Right lobe of liver (tissue), 4 donors: ENCODE measurements around the gene NCEH1.

Experiments
- CTCF ChIP-seq, 4 donors: fragments of 200-600 bp in 3 of 4; fragments of 450-650 bp in 1 of 4; IDR thresholded peaks; one replicate each; pipeline versions ENCODE4 v1.5.1 to v1.8.0; 2016 to 2022; ENCODE audit warnings: antibody characterized with exemption in 4 of 4, mild to moderate bottlenecking in 2 of 4
- POLR2A ChIP-seq: fragments of 450-650 bp; IDR thresholded peaks from one replicate; pipeline ENCODE4 v1.6.1; 2017; ENCODE audit warnings: antibody characterized with exemption, mild to moderate bottlenecking
- donor health status: DM: no; HTN: no; CAD: no.
- donor health status: DM: no; HTN: no; CAD: no.
- donor health status: DM: no; HTN: yes; CAD: no.

- TF ChIP-seq CTCF (IDR thresholded peaks at IDR 0.05) (no peak), POLR2A (no peak)
These were observed 128.2 kb downstream of the NCEH1 start for GRCh38 chr3:172582712-172583111.
